ENCODE data around the gene TAF4B. TPM values are rescaled to one million over a fixed set of nuclear protein-coding genes. Genes with fewer than 3 reads are reported as not detected.

TAF4B gene
- total and polyA plus RNA-seq, 4 donors: 0.10 to 4.3 (median 0.30) TPM

DNA sequence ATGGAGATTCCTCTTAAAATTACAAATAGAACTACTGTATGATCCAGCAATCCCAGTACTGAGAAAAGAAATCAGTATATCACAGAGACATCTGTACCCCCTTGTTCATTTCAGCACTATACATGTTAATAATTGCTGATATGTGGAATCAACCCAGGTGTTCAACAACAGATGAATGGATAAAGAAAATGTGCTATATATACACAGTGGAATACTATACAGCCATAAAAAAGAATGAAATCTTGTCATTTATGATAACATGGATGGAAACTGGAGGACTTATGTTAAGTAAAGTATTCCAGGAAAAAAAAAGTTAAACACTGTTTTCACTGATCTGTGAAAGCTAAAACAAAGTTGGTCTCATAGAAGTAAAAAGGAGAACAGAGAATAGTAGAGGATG is 124.7 kb downstream of the TAF4B start:
- Histone ChIP-seq H3K36me3 (ENCODE audit: control insufficient read depth in 4 of 4, insufficient read depth in 3 of 4, low read depth in 1 of 4, low read length in 3 of 4) (no peaks in the 10 kb centered on the region), H3K4me3 (ENCODE audit: low read depth in 1 of 3, low read length in 3 of 3) (no peak overlapping the region), H3K27ac (ENCODE audit: low read depth in 1 of 2, low read length in 2 of 2) (no peak overlapping the region), H3K9ac (ENCODE audit: low read depth in 1 of 2, low read length in 2 of 2) (no peak overlapping the region), H3K27me3 (ENCODE audit: control insufficient read depth in 4 of 4, insufficient read depth in 4 of 4, low read length in 3 of 4) (no peaks in the 10 kb centered on the region), H3K9me3 (ENCODE audit: control insufficient read depth in 4 of 4, low read length in 3 of 4) (peaks cover 0 to 5% (median under 1%) of the 10 kb centered on the region in 4 donors), H3K4me1 (ENCODE audit: control insufficient read depth in 4 of 4, insufficient read depth in 4 of 4, low read length in 3 of 4) (no peaks in the 10 kb centered on the region)
- TF ChIP-seq, protein P1, sequence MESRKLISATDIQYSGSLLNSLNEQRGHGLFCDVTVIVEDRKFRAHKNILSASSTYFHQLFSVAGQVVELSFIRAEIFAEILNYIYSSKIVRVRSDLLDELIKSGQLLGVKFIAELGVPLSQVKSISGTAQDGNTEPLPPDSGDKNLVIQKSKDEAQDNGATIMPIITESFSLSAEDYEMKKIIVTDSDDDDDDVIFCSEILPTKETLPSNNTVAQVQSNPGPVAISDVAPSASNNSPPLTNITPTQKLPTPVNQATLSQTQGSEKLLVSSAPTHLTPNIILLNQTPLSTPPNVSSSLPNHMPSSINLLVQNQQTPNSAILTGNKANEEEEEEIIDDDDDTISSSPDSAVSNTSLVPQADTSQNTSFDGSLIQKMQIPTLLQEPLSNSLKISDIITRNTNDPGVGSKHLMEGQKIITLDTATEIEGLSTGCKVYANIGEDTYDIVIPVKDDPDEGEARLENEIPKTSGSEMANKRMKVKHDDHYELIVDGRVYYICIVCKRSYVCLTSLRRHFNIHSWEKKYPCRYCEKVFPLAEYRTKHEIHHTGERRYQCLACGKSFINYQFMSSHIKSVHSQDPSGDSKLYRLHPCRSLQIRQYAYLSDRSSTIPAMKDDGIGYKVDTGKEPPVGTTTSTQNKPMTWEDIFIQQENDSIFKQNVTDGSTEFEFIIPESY (IDR thresholded peaks at IDR 0.05): no peak
- TF ChIP-seq, protein P2, sequence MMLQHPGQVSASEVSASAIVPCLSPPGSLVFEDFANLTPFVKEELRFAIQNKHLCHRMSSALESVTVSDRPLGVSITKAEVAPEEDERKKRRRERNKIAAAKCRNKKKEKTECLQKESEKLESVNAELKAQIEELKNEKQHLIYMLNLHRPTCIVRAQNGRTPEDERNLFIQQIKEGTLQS (IDR thresholded peaks at IDR 0.05): no peak
- TF ChIP-seq YY1 (IDR thresholded peaks at IDR 0.05) (no peak), RXRA (IDR thresholded peaks at IDR 0.05) (no peak), GABPA (IDR thresholded peaks at IDR 0.05 in 1 of 2, conservative IDR thresholded peaks at IDR 0.05 in 1 of 2) (no peak), EGR1 (IDR thresholded peaks at IDR 0.05; ENCODE audit: low read depth in 2 of 2) (no peak), TAF1 (conservative IDR thresholded peaks at IDR 0.05) (no peak)
- TF ChIP-seq, protein P3, sequence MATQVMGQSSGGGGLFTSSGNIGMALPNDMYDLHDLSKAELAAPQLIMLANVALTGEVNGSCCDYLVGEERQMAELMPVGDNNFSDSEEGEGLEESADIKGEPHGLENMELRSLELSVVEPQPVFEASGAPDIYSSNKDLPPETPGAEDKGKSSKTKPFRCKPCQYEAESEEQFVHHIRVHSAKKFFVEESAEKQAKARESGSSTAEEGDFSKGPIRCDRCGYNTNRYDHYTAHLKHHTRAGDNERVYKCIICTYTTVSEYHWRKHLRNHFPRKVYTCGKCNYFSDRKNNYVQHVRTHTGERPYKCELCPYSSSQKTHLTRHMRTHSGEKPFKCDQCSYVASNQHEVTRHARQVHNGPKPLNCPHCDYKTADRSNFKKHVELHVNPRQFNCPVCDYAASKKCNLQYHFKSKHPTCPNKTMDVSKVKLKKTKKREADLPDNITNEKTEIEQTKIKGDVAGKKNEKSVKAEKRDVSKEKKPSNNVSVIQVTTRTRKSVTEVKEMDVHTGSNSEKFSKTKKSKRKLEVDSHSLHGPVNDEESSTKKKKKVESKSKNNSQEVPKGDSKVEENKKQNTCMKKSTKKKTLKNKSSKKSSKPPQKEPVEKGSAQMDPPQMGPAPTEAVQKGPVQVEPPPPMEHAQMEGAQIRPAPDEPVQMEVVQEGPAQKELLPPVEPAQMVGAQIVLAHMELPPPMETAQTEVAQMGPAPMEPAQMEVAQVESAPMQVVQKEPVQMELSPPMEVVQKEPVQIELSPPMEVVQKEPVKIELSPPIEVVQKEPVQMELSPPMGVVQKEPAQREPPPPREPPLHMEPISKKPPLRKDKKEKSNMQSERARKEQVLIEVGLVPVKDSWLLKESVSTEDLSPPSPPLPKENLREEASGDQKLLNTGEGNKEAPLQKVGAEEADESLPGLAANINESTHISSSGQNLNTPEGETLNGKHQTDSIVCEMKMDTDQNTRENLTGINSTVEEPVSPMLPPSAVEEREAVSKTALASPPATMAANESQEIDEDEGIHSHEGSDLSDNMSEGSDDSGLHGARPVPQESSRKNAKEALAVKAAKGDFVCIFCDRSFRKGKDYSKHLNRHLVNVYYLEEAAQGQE (IDR thresholded peaks at IDR 0.05): no peak
- DNase-seq (ENCODE audit: low spot score): no peak

DNA sequence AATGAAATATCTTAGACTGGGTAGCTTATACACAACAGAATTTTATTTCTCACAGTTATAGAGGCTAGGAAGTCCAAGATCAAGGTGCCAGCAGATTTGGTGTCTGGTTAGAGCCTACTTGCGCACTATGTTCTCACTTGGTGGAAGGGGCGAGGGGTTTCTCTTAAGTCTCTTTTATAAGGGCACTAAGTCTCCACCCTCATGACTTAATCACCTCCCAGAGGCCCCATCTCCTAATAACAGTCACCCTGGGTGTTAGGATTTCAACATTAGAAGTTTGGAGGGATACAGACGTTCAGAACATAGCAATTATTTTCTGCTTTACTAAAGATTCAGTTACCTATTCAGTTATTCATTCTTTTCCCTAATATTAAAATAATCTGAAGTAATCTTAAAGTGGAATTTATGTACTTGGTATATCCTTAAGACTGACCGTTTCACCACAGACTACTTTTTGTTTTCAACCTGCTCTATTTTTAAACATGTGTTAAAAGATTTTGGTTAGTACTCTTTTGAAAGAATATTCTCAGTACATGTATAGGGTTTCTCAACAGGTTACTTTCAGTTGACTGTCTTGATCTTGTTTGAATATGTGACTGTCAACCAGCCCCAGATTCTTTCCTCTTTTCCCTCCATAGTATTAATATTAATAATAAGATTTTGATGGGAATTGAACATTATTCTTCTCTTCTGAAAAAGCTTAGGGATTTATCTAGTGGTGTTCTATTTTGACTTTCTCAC is 130.0 kb downstream of the TAF4B start:
- no peaks in the 10 kb centered on the region for H3K4me1 ChIP-seq (ENCODE audit: control insufficient read depth in 4 of 4, insufficient read depth in 4 of 4, low read length in 3 of 4)
- no peak for DNase-seq (ENCODE audit: low spot score)
- TF ChIP-seq JUND (IDR thresholded peaks at IDR 0.05): no peak
- TF ChIP-seq YY1 (IDR thresholded peaks at IDR 0.05): no peak
- no peak for TF ChIP-seq HNF4G (IDR thresholded peaks at IDR 0.05)
- TF ChIP-seq RXRA (IDR thresholded peaks at IDR 0.05): no peak
- TF ChIP-seq FOXA2 (IDR thresholded peaks at IDR 0.05): no peak
- TF ChIP-seq, protein P2 (IDR thresholded peaks at IDR 0.05): no peak
- TF ChIP-seq, protein P3 (IDR thresholded peaks at IDR 0.05): no peak
- TF ChIP-seq, protein P1 (IDR thresholded peaks at IDR 0.05): no peak
- TF ChIP-seq HNF4A (conservative IDR thresholded peaks at IDR 0.05): no peak
- TF ChIP-seq SP1 (IDR thresholded peaks at IDR 0.05): no peak
- TF ChIP-seq FOXA1 (IDR thresholded peaks at IDR 0.05): no peak
- TF ChIP-seq GABPA (IDR thresholded peaks at IDR 0.05 in 1 of 2, conservative IDR thresholded peaks at IDR 0.05 in 1 of 2): no peak
- TF ChIP-seq EGR1 (IDR thresholded peaks at IDR 0.05; ENCODE audit: low read depth in 2 of 2): no peak
- TF ChIP-seq TAF1 (conservative IDR thresholded peaks at IDR 0.05): no peak
- TF ChIP-seq, protein P4, sequence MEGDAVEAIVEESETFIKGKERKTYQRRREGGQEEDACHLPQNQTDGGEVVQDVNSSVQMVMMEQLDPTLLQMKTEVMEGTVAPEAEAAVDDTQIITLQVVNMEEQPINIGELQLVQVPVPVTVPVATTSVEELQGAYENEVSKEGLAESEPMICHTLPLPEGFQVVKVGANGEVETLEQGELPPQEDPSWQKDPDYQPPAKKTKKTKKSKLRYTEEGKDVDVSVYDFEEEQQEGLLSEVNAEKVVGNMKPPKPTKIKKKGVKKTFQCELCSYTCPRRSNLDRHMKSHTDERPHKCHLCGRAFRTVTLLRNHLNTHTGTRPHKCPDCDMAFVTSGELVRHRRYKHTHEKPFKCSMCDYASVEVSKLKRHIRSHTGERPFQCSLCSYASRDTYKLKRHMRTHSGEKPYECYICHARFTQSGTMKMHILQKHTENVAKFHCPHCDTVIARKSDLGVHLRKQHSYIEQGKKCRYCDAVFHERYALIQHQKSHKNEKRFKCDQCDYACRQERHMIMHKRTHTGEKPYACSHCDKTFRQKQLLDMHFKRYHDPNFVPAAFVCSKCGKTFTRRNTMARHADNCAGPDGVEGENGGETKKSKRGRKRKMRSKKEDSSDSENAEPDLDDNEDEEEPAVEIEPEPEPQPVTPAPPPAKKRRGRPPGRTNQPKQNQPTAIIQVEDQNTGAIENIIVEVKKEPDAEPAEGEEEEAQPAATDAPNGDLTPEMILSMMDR (IDR thresholded peaks at IDR 0.05; ENCODE audit: low read depth, low read length, missing input control): no peak
- no peak for TF ChIP-seq NR2F2 (IDR thresholded peaks at IDR 0.05)
- no peak for TF ChIP-seq RAD21 (IDR thresholded peaks at IDR 0.05)
- 87% methylated on average over 4 of the region's 4 CpGs for WGBS
- H3K9ac ChIP-seq (ENCODE audit: low read depth in 1 of 2, low read length in 2 of 2): no peak overlapping the region
- H3K36me3 ChIP-seq (ENCODE audit: control insufficient read depth in 4 of 4, insufficient read depth in 3 of 4, low read depth in 1 of 4, low read length in 3 of 4): no peaks in the 10 kb centered on the region
- H3K27ac ChIP-seq (ENCODE audit: low read depth in 1 of 2, low read length in 2 of 2): no peak overlapping the region
- no peaks in the 10 kb centered on the region for H3K9me3 ChIP-seq (ENCODE audit: control insufficient read depth in 4 of 4, low read length in 3 of 4)
- H3K4me3 ChIP-seq (ENCODE audit: low read depth in 1 of 3, low read length in 3 of 3): no peak overlapping the region
- no peaks in the 10 kb centered on the region for H3K27me3 ChIP-seq (ENCODE audit: control insufficient read depth in 4 of 4, insufficient read depth in 4 of 4, low read length in 3 of 4)
